Fibroblast of peridontal ligament (primary cell): ENCODE results near the gene AFTPH.

Source experiments
- DNase-seq: peaks from one replicate; pipeline ENCODE4 v3.0.0-alpha.2; 2010; ENCODE audit errors: extremely low read depth

The AFTPH gene

GRCh38 chr2:64610316-64610855 is 86.3 kb downstream of the AFTPH start:
- DNase-seq, result no peak

GRCh38 chr2:64612575-64613195 is 88.6 kb downstream of the AFTPH start:
- no peak for DNase-seq

GRCh38 chr2:64613276-64613675 is 89.1 kb downstream of the AFTPH start:
- peak; percentile 78 for DNase-seq

- DNase-seq, result no peak
Measured at GRCh38 chr2:64615192-64615763, 91.2 kb downstream of the AFTPH start.

GRCh38 chr2:64615844-64616536 is 91.9 kb downstream of the AFTPH start:
- DNase-seq, result no peak

- no peak for DNase-seq
Measured at GRCh38 chr2:64617631-64618151, 93.6 kb downstream of the AFTPH start.

GRCh38 chr2:64620661-64621060 is 96.5 kb downstream of the AFTPH start:
- DNase-seq, result no peak

- peak; percentile 35 for DNase-seq
Measured at GRCh38 chr2:64622443-64623241, 98.5 kb downstream of the AFTPH start.

GRCh38 chr2:64623242-64623850 is 99.2 kb downstream of the AFTPH start:
- DNase-seq, result no peak

- DNase-seq, result no peak
Measured at GRCh38 chr2:64624108-64624610, 100.0 kb downstream of the AFTPH start.

GRCh38 chr2:64624862-64625261 is 100.7 kb downstream of the AFTPH start:
- no peak for DNase-seq

GRCh38 chr2:64625299-64626145 is 101.4 kb downstream of the AFTPH start:
- no peak for DNase-seq

GRCh38 chr2:64626146-64626809 is 102.2 kb downstream of the AFTPH start:
- DNase-seq, result no peak

GRCh38 chr2:64626963-64627760 is 103.0 kb downstream of the AFTPH start:
- DNase-seq, result no peak

- no peak for DNase-seq
Measured at GRCh38 chr2:64627860-64628841, 104.0 kb downstream of the AFTPH start.

GRCh38 chr2:64629329-64629781 is 105.2 kb downstream of the AFTPH start:
- no peak for DNase-seq

- DNase-seq, result no peak
Measured at GRCh38 chr2:64629875-64630274, 105.7 kb downstream of the AFTPH start.

- no peak for DNase-seq
Measured at GRCh38 chr2:64630752-64631151, 106.6 kb downstream of the AFTPH start.
